GM19467 (cell line): ENCODE data around the gene LRRN4CL.
A peak's percentile ranks its signal among the peaks of the same experiment; 100 is the strongest.

Experiments
- ATAC-seq: cut with Tn5 transposase; IDR thresholded peaks from one replicate; pipeline ENCODE4 v1.9.1; 2021; ENCODE audit warnings: mild to moderate bottlenecking, moderate library complexity; ENCODE audit not compliant: unreplicated experiment

Gene LRRN4CL

DNA sequence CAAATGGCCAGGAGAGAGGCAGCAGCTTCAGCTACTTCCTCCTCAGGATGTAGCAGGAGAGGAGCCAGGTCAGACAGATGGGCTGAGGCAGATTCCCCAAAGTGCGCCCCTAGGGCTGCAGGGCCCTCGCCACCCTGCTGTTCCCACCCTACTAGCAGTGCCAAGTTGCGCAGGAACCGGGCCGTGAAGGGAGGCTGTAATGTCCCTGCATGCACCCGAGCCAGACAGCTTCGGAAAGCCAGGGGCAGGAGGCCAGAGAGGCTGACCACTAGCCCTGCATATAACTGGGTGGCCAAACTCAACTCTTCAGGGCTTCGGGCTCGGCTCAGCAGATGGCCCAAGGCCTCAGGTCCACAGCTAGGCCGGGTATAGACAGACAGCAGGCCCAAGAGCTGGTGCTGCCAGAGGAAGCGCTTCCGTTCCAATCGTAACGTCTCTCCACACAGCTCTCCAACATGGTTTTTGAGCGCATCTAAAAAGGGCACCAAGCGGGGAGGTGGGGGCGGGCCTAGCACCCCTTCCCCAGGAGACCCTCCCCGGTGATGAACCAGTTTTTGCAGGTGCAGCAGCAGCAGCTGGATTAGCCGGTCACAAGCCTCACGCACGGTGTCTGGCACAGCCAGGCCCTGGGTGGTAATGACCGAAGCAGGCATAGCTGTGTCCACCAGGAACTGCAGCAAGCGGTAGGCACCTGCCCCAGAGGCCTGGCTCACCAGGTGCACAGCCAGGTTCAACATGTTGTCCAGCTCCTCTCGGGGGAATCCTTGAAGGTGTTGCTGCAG is 41.0 kb downstream of the LRRN4CL start:
- no peak for ATAC-seq

GRCh38 chr11:62647609-62648005 is 41.7 kb downstream of the LRRN4CL start:
- no peak for ATAC-seq

DNA sequence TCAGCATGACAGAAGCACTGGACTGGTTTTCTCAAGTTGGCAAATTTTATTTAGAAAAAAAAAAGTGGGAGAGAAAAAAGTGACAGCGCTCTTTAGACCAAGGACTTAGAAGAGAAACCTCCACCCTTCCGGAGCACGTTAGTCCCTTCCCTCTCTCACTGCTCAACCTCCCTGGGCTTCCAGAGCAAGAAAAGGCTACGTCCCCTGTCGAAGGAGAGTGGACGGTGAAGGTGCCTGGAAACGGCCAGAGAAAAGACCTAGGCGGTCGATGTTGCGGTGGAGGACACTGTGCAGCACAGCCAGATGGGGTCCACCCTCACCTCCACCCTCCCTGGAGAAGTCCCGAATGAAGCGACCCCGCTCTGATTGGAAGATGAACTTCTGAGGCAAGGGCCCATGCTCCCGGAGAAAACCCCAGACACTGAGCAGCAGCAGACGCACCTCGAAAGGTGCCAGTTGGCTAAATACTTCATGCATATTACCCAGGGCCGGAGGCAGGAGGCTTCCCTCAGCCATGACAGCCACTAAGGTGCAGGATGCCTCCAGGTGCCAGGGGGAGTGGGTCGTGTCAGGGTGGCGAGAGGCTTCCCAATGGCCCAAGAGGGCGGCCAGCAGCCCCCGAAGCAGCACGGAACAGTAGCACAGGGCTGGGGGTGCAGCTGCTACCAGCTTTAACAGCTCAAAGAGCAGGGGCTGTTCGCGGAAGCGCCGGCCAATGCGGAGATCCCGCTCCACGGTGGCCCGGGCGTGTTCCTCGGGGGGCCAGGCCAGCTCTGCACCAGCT is 42.3 kb downstream of the LRRN4CL start:
- no peak for ATAC-seq

DNA sequence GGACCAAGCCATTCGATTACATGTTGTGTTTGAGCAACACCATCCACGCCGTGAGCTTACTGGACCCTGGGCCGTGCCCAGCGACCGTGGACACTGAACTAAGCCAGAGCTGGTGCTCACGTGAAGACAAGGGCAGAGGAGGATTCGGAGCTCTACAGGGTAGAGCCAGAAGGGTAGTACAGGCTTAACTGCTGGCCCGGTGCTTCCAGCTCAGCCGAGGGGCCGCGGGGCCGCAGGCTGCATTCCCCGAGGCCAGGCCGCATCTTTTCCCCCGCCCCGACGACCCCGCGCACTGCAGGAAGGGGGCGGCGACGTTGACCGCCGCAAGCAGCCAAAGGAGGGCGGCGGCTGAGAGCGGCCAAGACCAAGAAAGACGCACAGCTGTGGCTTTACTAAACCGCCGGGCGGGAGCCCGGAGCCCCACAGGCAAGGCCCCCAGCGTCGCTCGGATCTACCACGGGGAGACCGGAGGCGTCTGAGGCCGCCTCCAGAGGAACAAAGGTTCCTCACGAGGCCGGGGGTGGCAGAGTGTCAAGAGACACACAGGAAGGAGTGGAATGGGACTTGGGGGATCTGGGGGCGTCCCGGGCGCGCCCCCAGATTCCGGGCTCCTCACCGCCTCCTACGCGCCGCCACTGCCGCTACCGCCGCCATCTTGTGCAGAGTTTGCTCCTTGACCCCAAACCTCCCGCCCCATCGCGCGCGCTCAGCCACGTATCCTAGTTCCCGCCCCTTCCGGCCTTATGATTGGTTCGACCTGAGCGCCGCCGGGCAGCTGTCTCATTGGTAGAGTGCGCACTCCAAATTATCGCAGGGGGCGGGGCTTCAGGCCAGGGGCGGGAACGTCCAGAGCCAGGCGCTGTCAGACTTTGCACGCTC is 43.1 kb downstream of the LRRN4CL start, which contains the start of gene GANAB:
GANAB (minus strand) TSS at position 668 of the 879 bp plus-strand sequence; CDS start at position 654, 14 bp downstream.
- ATAC-seq = peak; percentile 81

- ATAC-seq = no peak
Observed at GRCh38 chr11:62645671-62645945, 43.7 kb downstream of the LRRN4CL start.

DNA sequence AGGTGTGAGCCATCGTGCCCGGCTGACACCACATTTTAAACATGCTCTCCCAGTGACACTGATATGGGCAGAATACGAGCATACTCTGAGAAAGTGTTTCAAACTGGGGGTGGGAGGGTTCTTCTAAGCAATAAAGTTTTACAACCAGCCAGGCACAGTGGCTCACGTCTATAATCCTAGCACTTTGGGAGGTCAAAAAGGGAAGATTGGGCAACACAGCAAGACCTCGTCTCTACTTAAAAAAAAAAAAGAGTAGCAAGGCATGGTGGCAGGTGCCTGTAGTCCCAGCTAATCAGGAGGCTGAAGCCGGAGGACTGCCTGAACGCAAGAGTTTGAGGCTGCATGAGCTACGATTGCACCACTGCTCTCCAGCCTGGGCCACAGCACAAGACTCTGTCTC is 45.1 kb downstream of the LRRN4CL start:
- no peak for ATAC-seq
